Thoracic aorta (tissue), 2 donors: ENCODE results near the gene SLC6A4. TPM values are rescaled to one million over a fixed set of nuclear protein-coding genes. Genes with fewer than 3 reads are reported as not detected.

Experiments used
- ATAC-seq: fragments of 150-250 bp; one replicate; pipeline ENCODE4 v1.8.0; 2017; ENCODE audit warnings: low read depth; ENCODE audit not compliant: insufficient number of reproducible peaks, low FRiP score
- DNase-seq: peaks from one replicate; pipeline ENCODE4 v3.0.0-alpha.2; 2020; ENCODE audit warnings: low spot score
- H3K27ac ChIP-seq, 2 donors: fragments of 200-600 bp; sonication (generic); 1 replicate in 1 of 2; 2 replicates in 1 of 2; pipeline ENCODE4 v1.5.1; 2016; ENCODE audit warnings: mild to moderate bottlenecking in 2 of 2, moderate library complexity in 2 of 2
- H3K27me3 ChIP-seq: fragments of 200-600 bp; sonication (generic); replicated peaks from 2 replicates; pipeline ENCODE4 v1.6.0; 2016; ENCODE audit warnings: mild to moderate bottlenecking; ENCODE audit not compliant: insufficient read depth
- H3K36me3 ChIP-seq: fragments of 200-600 bp; sonication (generic); one replicate; pipeline ENCODE4 v1.5.1; 2016
- H3K4me1 ChIP-seq, 2 donors: fragments of 200-600 bp; sonication (generic); 1 replicate in 1 of 2; 2 replicates in 1 of 2; pipeline versions ENCODE4 v1.5.1 to v1.6.0; 2016; ENCODE audit warnings: low read depth in 2 of 2, mild to moderate bottlenecking in 1 of 2; ENCODE audit not compliant: control insufficient read depth in 1 of 2
- H3K4me3 ChIP-seq: fragments of 200-600 bp; sonication (generic); 2 replicates; pipeline ENCODE4 v1.5.1; 2016; ENCODE audit warnings: mild to moderate bottlenecking
- H3K9me3 ChIP-seq: fragments of 200-600 bp; sonication (generic); 2 replicates; pipeline ENCODE4 v1.5.1; 2016
- total RNA-seq, 2 donors: library from RNA; depleted of rRNA; stranded (reverse); fragments of >200 nt; gene quantifications; one replicate each; pipeline versions ENCODE4 v1.1.0 to v1.2.3, GENCODE V29; 2016
- TF ChIP-seq, protein P1 (sequence below): fragments of 200-600 bp; sonication (generic); IDR thresholded peaks from one replicate; pipeline ENCODE4 v1.5.1; 2019; ENCODE audit warnings: antibody characterized with exemption

SLC6A4 gene
- total RNA-seq, 2 donors from 2014 or later = 1.6 to 15.2 TPM

DNA sequence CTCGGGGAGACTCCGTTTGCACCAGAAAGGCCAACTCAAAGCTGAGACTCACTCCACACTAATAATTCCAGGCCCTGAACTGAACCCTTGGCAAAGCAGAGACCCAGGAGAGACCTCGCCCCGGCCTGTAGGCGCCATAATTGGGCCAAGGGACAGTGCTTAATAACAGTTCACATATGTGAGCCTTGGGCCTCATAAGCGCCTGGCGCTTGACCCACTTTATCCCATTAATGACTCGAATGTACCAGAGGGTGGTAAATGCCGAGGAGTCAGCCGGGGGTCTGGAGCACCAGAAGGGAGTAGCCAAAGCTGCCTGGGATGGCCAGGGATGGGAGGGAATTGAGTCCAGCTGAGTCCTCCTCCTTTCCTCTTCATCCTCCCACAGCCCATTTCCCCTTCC lies 24.6 kb downstream of the SLC6A4 start:
- TF ChIP-seq, protein P1, sequence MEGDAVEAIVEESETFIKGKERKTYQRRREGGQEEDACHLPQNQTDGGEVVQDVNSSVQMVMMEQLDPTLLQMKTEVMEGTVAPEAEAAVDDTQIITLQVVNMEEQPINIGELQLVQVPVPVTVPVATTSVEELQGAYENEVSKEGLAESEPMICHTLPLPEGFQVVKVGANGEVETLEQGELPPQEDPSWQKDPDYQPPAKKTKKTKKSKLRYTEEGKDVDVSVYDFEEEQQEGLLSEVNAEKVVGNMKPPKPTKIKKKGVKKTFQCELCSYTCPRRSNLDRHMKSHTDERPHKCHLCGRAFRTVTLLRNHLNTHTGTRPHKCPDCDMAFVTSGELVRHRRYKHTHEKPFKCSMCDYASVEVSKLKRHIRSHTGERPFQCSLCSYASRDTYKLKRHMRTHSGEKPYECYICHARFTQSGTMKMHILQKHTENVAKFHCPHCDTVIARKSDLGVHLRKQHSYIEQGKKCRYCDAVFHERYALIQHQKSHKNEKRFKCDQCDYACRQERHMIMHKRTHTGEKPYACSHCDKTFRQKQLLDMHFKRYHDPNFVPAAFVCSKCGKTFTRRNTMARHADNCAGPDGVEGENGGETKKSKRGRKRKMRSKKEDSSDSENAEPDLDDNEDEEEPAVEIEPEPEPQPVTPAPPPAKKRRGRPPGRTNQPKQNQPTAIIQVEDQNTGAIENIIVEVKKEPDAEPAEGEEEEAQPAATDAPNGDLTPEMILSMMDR = no peak
- no peaks in the 10 kb centered on the region for H3K9me3 ChIP-seq
- DNase-seq (no peak), ATAC-seq (no peak)
- no peak overlapping the region for H3K27ac ChIP-seq
- peaks cover 3% of the 10 kb centered on the region for H3K36me3 ChIP-seq
- no peaks in the 10 kb centered on the region for H3K4me1 ChIP-seq
- no peak overlapping the region for H3K4me3 ChIP-seq
- no peaks in the 10 kb centered on the region for H3K27me3 ChIP-seq

GRCh38 chr17:30210366-30210765 lies 25.1 kb downstream of the SLC6A4 start:
- H3K27ac ChIP-seq = no peak overlapping the region
- no peak for ATAC-seq
- peaks cover 3% of the 10 kb centered on the region for H3K36me3 ChIP-seq
- no peak overlapping the region for H3K4me3 ChIP-seq
- H3K27me3 ChIP-seq = no peaks in the 10 kb centered on the region
- H3K9me3 ChIP-seq = no peaks in the 10 kb centered on the region
- DNase-seq = no peak
- no peaks in the 10 kb centered on the region for H3K4me1 ChIP-seq
- TF ChIP-seq, protein P1 = no peak

DNA sequence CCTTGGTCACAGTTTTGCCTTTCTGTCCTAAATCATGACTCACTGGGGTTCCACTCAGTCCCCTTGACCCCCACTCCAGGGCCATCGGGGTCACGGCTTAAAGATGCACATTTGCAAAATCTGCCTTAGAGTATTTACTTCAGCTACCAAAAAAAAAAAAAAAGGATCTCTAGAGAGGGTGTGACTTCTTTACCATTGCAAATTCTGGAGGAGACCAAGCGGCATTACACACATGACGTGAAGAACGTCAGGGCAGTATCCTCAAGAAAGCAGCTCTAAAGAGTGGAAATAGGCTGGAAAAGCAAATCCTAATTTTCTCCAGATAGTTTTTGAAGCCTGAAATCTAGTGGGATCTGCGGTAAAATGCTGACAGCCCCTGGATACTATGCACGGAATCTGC lies 25.6 kb downstream of the SLC6A4 start:
- Histone ChIP-seq H3K4me3 (no peak overlapping the region), H3K27ac (no peak overlapping the region), H3K4me1 (no peaks in the 10 kb centered on the region), H3K27me3 (no peaks in the 10 kb centered on the region), H3K36me3 (peaks cover 3% of the 10 kb centered on the region), H3K9me3 (no peaks in the 10 kb centered on the region)
- ATAC-seq (no peak), DNase-seq (no peak)
- TF ChIP-seq, protein P1 = no peak

GRCh38 chr17:30208214-30208613 lies 27.3 kb downstream of the SLC6A4 start:
- H3K27ac ChIP-seq = no peak overlapping the region
- TF ChIP-seq, protein P1 = no peak
- DNase-seq (no peak), ATAC-seq (no peak)
- no peak overlapping the region for H3K4me3 ChIP-seq
- no peaks in the 10 kb centered on the region for H3K9me3 ChIP-seq
- no peaks in the 10 kb centered on the region for H3K4me1 ChIP-seq
- H3K36me3 ChIP-seq = peaks cover 3% of the 10 kb centered on the region
- H3K27me3 ChIP-seq = no peaks in the 10 kb centered on the region

DNA sequence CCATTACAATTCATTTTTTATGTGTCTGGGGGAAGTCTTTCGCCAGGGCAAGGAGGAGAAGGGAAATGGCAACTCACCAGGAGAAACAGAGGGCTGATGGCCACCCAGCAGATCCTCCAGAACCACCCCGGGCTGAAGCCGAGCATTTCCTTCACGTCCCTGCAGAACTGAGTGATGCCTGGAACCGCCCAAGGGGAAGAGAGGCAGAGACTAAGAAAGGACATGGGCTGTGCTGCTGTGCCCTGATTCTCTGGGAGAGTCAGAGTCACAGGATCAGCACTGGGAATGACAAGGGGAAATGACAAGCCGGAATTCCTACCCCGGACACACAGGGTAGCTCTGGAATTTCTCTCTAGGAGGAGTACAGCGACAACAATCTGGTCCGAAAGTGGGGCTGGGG lies 27.8 kb downstream of the SLC6A4 start:
- no peak for ATAC-seq
- no peaks in the 10 kb centered on the region for H3K9me3 ChIP-seq
- DNase-seq = no peak
- H3K27ac ChIP-seq = no peak overlapping the region
- no peaks in the 10 kb centered on the region for H3K4me1 ChIP-seq
- no peaks in the 10 kb centered on the region for H3K27me3 ChIP-seq
- TF ChIP-seq, protein P1 = no peak
- peaks cover 3% of the 10 kb centered on the region for H3K36me3 ChIP-seq
- no peak overlapping the region for H3K4me3 ChIP-seq
